GM23338 (cell line): Measurements from ENCODE around the gene CRYBA1. TPM values are rescaled to one million over a fixed set of nuclear protein-coding genes. Genes with fewer than 3 reads are reported as not detected.

Experiments used
- ATAC-seq: fragments of 200-7000 bp; cut with Tn5 transposase; 3 replicates; pipeline ENCODE4 v1.9.1; 2020
- DNase-seq: peaks from one replicate; pipeline ENCODE4 v3.0.0-alpha.2; 2015; ENCODE audit warnings: low spot score
- H2AFZ ChIP-seq: fragments of 200-600 bp; sonication (generic); 2 replicates; pipeline ENCODE4 v1.8.0; 2016; ENCODE audit warnings: antibody characterized with exemption, mild to moderate bottlenecking, moderate library complexity
- H3F3A ChIP-seq: fragments of 200-600 bp; sonication (generic); replicated peaks from 2 replicates; pipeline ENCODE4 v1.8.0; 2017; ENCODE audit warnings: antibody characterized with exemption, mixed run types, low read depth
- H3K27ac ChIP-seq: fragments of 200-600 bp; sonication (generic); 2 replicates; pipeline ENCODE4 v1.6.1; 2016; ENCODE audit warnings: low read depth
- H3K27me3 ChIP-seq: fragments of 200-600 bp; sonication (generic); 2 replicates; pipeline ENCODE4 v1.8.0; 2016; ENCODE audit warnings: mild to moderate bottlenecking, mixed run types, moderate library complexity; ENCODE audit not compliant: insufficient read depth
- H3K36me3 ChIP-seq: fragments of 200-600 bp; sonication (generic); 2 replicates; pipeline ENCODE4 v1.8.0; 2016; ENCODE audit warnings: mild to moderate bottlenecking; ENCODE audit not compliant: insufficient read depth
- H3K4me1 ChIP-seq: fragments of 200-600 bp; sonication (generic); 2 replicates; pipeline ENCODE4 v1.8.0; 2016; ENCODE audit warnings: mild to moderate bottlenecking, moderate library complexity; ENCODE audit not compliant: insufficient read depth
- H3K4me2 ChIP-seq: fragments of 200-600 bp; sonication (generic); 2 replicates; pipeline ENCODE4 v1.7.1; 2017; ENCODE audit warnings: mixed run types
- H3K4me3 ChIP-seq: fragments of 200-600 bp; sonication (generic); 2 replicates; pipeline ENCODE4 v1.6.1; 2016; ENCODE audit warnings: mixed run types
- H3K79me2 ChIP-seq: fragments of 200-600 bp; sonication (generic); replicated peaks from 2 replicates; pipeline ENCODE4 v1.8.0; 2017; ENCODE audit warnings: mild to moderate bottlenecking; ENCODE audit not compliant: insufficient read depth
- H3K9me2 ChIP-seq: fragments of 200-600 bp; sonication (generic); 2 replicates; pipeline ENCODE4 v1.8.0; 2017; ENCODE audit not compliant: insufficient read depth
- H4K20me1 ChIP-seq: fragments of 200-600 bp; sonication (generic); replicated peaks from 2 replicates; pipeline ENCODE4 v1.8.0; 2017; ENCODE audit warnings: mild to moderate bottlenecking; ENCODE audit not compliant: insufficient read depth
- H3K27ac Mint-ChIP-seq: 2 replicates; pipeline ENCODE4 v1.8.0; 2020; ENCODE audit warnings: inconsistent platforms, mild to moderate bottlenecking, moderate library complexity, mixed read lengths
- H3K27me3 Mint-ChIP-seq: 3 replicates; pipeline ENCODE4 v1.8.0; 2022; ENCODE audit warnings: low read depth, mild to moderate bottlenecking, moderate library complexity, mixed read lengths, inconsistent platforms; ENCODE audit not compliant: insufficient read depth, poor library complexity
- H3K36me3 Mint-ChIP-seq: 3 replicates; pipeline ENCODE4 v1.8.0; 2021; ENCODE audit warnings: low read depth, mild to moderate bottlenecking, inconsistent platforms, moderate library complexity, mixed read lengths
- H3K4me1 Mint-ChIP-seq: 3 replicates; pipeline ENCODE4 v1.8.0; 2020; ENCODE audit warnings: mild to moderate bottlenecking, inconsistent platforms, mixed read lengths
- H3K4me3 Mint-ChIP-seq: 3 replicates; pipeline ENCODE4 v1.8.0; 2021; ENCODE audit warnings: moderate library complexity, mild to moderate bottlenecking, inconsistent platforms, mixed read lengths
- H3K9me3 Mint-ChIP-seq: 3 replicates; pipeline ENCODE4 v1.8.0; 2020; ENCODE audit warnings: moderate library complexity, mild to moderate bottlenecking, inconsistent platforms, mixed read lengths
- CREB1 ChIP-seq: fragments of 250-450 bp; sonication (Bioruptor Pico); IDR thresholded peaks from 2 replicates; pipeline ENCODE4 v1.5.0; 2020; ENCODE audit warnings: low read depth, mild to moderate bottlenecking, moderate library complexity
- CTCF ChIP-seq, 2 experiments: fragments of 200-600 bp in 1 of 2; sonication (generic) in 1 of 2; conservative IDR thresholded peaks; 2 replicates each; pipeline versions ENCODE4 v1.5.1 to v1.6.1; 2016 to 2017; ENCODE audit warnings: antibody characterized with exemption in 2 of 2, low read depth in 2 of 2, mild to moderate bottlenecking in 2 of 2, moderate library complexity in 1 of 2
- EZH2 ChIP-seq: fragments of 200-600 bp; sonication (generic); IDR thresholded peaks from one replicate; pipeline ENCODE4 v1.8.0; 2017; ENCODE audit warnings: antibody characterized with exemption, mild to moderate bottlenecking, low read depth; ENCODE audit not compliant: unreplicated experiment
- EZH2phosphoT487 ChIP-seq: fragments of 200-600 bp; sonication (generic); IDR thresholded peaks from one replicate; pipeline ENCODE4 v1.8.1; 2018; ENCODE audit warnings: antibody characterized with exemption; ENCODE audit not compliant: unreplicated experiment
- JUNB ChIP-seq: IDR thresholded peaks from one replicate; pipeline ENCODE4 v1.6.1; 2016; ENCODE audit warnings: antibody characterized with exemption; ENCODE audit not compliant: unreplicated experiment
- NANOG ChIP-seq: IDR thresholded peaks from 2 replicates; pipeline ENCODE4 v1.6.1; 2016; ENCODE audit warnings: antibody characterized with exemption, borderline replicate concordance
- POLR2AphosphoS5 ChIP-seq: IDR thresholded peaks from 2 replicates; pipeline ENCODE4 v1.6.1; 2016; ENCODE audit warnings: antibody characterized with exemption, low read depth
- REST ChIP-seq: IDR thresholded peaks from one replicate; pipeline ENCODE4 v1.6.1; 2018; ENCODE audit warnings: antibody characterized with exemption; ENCODE audit not compliant: unreplicated experiment
- STAT1 ChIP-seq: IDR thresholded peaks from one replicate; pipeline ENCODE4 v1.6.1; 2016; ENCODE audit warnings: antibody characterized with exemption; ENCODE audit not compliant: unreplicated experiment
- ZNF462 ChIP-seq: fragments of 250-450 bp; sonication (Bioruptor Pico); IDR thresholded peaks from 2 replicates; pipeline ENCODE4 v1.5.0; 2020; ENCODE audit warnings: mild to moderate bottlenecking, moderate library complexity
- polyA plus RNA-seq: library from polyadenylated mRNA; unstranded; fragments of >200 nt; fragmentation: Nextera tagmentation; extraction: Ambion mirVana; gene quantifications from 2 replicates; pipeline ENCODE4 v1.2.1, GENCODE V29; 2016
- total RNA-seq: library from RNA; depleted of rRNA; stranded (reverse); fragments of >200 nt; shearing (Covaris generic); gene quantifications from 2 replicates; pipeline ENCODE4 v1.2.3, GENCODE V29; 2014
- TF ChIP-seq, protein P1 (sequence below): IDR thresholded peaks from 2 replicates; pipeline ENCODE4 v1.6.1; 2016; ENCODE audit warnings: antibody characterized with exemption

The CRYBA1 gene
- total and polyA plus RNA-seq, 2 experiments from 2014 or later: not detected

DNA sequence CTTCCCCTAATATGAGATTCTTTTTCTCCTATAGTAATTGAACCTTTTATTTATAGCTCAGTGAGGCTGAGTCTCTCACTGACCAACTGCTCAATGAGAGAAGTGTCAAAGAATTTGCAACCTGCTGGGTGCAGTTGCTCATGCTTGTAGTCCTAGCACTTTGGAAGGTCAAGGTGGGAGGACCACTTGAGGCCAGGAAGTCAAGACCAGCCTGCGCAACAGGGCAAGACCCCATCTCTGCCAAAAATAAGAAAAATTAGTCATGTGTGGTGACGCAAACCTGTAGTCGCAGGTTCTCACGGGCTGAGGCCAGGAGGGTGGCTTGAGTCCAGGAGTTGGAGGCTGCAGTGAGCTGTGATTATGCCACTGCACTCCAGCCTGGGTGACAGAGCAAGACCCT is 30.9 kb upstream of the CRYBA1 start:
- no peaks in the 10 kb centered on the region for H3K9me2 ChIP-seq
- H3K27me3 Mint-ChIP-seq: no peaks in the 10 kb centered on the region
- H3K4me1 Mint-ChIP-seq: peaks cover 10% of the 10 kb centered on the region
- no peaks in the 10 kb centered on the region for H4K20me1 ChIP-seq
- H3K4me2 ChIP-seq: no peak overlapping the region
- no peak for TF ChIP-seq STAT1
- no peak for TF ChIP-seq REST
- TF ChIP-seq, protein P1, sequence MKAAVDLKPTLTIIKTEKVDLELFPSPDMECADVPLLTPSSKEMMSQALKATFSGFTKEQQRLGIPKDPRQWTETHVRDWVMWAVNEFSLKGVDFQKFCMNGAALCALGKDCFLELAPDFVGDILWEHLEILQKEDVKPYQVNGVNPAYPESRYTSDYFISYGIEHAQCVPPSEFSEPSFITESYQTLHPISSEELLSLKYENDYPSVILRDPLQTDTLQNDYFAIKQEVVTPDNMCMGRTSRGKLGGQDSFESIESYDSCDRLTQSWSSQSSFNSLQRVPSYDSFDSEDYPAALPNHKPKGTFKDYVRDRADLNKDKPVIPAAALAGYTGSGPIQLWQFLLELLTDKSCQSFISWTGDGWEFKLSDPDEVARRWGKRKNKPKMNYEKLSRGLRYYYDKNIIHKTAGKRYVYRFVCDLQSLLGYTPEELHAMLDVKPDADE: no peak
- TF ChIP-seq CTCF (conservative IDR thresholded peaks at IDR 0.05; ENCODE audit: low read depth in 2 of 2): no peak
- no peak for TF ChIP-seq POLR2AphosphoS5
- TF ChIP-seq ZNF462 (CRISPR knock-in tag): no peak
- TF ChIP-seq JUNB: no peak
- no peak for TF ChIP-seq NANOG
- no peak for TF ChIP-seq CREB1 (CRISPR knock-in tag)
- TF ChIP-seq EZH2: no peak
- TF ChIP-seq EZH2phosphoT487: no peak
- no peaks in the 10 kb centered on the region for H3K9me3 Mint-ChIP-seq
- H3K4me3 ChIP-seq: no peak overlapping the region
- H3K79me2 ChIP-seq: no peaks in the 10 kb centered on the region
- H3K36me3 Mint-ChIP-seq: no peaks in the 10 kb centered on the region
- ATAC-seq (no peak), DNase-seq (no peak)
- no peaks in the 10 kb centered on the region for H3K4me1 ChIP-seq
- H2AFZ ChIP-seq: no peak overlapping the region
- no peaks in the 10 kb centered on the region for H3F3A ChIP-seq
- H3K36me3 ChIP-seq: no peaks in the 10 kb centered on the region
- H3K27ac ChIP-seq: no peak overlapping the region
- H3K4me3 Mint-ChIP-seq: no peak overlapping the region
- H3K27ac Mint-ChIP-seq: no peak overlapping the region
- H3K27me3 ChIP-seq: no peaks in the 10 kb centered on the region
